Activated CD4-positive, alpha-beta T cell treated with anti-CD3 and anti-CD28 coated beads, Interleukin-2, amount 10 ng/mL, durations not matched to agents 24 days and 14 days (primary cell): ENCODE results near the gene KCNIP3. TPM values are rescaled to one million over a fixed set of nuclear protein-coding genes. Genes with fewer than 3 reads are reported as not detected.

Source experiments
- DNase-seq: peaks from one replicate; pipeline ENCODE4 v3.0.0; 2022
- H3K27ac Mint-ChIP-seq: one replicate; pipeline ENCODE4 v1.8.0; 2022; ENCODE audit warnings: mild to moderate bottlenecking, mixed read lengths
- H3K27me3 Mint-ChIP-seq: one replicate; pipeline ENCODE4 v1.8.0; 2022; ENCODE audit warnings: mixed read lengths
- H3K36me3 Mint-ChIP-seq: one replicate; pipeline ENCODE4 v1.8.0; 2022; ENCODE audit warnings: low read depth, mild to moderate bottlenecking, mixed read lengths
- H3K4me1 Mint-ChIP-seq: one replicate; pipeline ENCODE4 v1.8.0; 2021; ENCODE audit warnings: mixed read lengths
- H3K4me3 Mint-ChIP-seq: one replicate; pipeline ENCODE4 v1.8.0; 2022; ENCODE audit warnings: mild to moderate bottlenecking, moderate library complexity, mixed read lengths
- H3K9me3 Mint-ChIP-seq: one replicate; pipeline ENCODE4 v1.8.0; 2021; ENCODE audit warnings: mixed read lengths
- intact Hi-C: fragments of 100-400 bp; cut with micrococcal nuclease; formaldehyde crosslinking; loops from one replicate; pipeline ENCODE4 v1.15.1; 2023
- total RNA-seq: library from RNA; stranded (reverse); gene quantifications from 2 replicates; pipeline ENCODE4 v1.2.3, GENCODE V29; 2022

Gene KCNIP3
- total RNA-seq, 1 donor from 2014 or later: not detected

DNA sequence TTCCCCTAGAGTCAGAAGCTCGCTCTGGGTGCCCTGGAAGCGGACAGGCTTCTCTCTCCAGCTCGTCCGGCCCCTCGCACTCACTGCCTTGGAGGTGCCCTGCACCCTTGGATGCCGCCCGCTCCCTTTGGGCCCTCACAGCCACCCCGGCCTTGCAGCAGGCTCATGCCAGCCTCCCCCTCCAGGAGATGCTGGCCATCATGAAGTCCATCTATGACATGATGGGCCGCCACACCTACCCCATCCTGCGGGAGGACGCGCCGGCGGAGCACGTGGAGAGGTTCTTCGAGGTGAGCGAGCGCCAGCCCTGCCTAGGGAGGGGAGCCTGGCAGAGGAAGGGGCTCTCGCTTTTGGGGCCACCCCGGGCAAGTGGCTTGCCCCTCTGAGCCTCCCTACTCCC is 85.0 kb downstream of the KCNIP3 start:
- DNase-seq: no peak
- Mint-ChIP-seq H3K4me3 (no peak overlapping the region), H3K9me3 (no peaks in the 10 kb centered on the region), H3K27ac (no peak overlapping the region), H3K27me3 (no peaks in the 10 kb centered on the region), H3K4me1 (no peaks in the 10 kb centered on the region), H3K36me3 (no peaks in the 10 kb centered on the region)
- intact Hi-C loops: no loop called here

DNA sequence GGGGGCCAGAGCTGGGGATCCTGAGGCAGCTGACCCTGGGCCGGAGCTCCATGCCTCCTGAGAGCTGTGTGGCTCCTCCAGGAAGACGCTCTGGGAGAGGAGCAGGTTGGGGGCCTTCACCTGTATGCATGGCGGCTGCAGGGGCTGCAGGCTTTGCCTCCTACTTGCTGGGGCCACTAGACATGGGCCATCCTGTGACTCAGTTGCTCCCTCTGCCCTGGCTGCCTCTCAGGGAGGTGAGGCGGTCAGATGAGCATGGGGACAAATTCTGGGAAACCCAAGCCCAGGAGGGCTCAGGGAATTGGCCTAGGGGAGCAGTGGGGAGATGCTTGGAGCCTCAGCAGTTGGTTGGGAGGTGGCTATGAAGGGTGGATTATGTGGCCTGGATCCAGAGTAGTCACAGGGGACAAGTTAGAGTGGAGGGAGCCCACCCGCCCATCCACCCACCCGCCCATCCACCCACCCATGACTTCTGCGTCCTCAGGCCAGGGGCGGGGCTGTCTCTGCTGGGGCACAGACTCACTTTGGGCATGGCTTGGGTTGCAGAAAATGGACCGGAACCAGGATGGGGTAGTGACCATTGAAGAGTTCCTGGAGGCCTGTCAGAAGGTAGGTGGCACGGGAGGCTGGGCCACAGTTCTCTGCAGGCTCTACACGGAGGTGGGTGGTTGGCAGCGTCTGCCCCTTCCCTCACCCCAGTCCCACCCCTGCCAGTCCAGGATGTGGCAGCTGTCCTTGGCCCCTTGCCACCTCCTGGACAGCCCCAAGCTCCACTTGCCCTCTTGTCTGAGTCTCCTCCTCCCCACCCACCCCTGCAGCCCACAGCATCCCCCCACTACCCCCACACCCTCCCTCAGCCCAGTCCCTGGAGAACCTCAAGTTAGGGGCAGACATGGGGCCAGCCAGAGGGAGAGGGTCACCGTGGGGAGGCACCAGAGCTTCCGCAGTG is 85.8 kb downstream of the KCNIP3 start:
- no peak overlapping the region for H3K4me3 Mint-ChIP-seq
- no peaks in the 10 kb centered on the region for H3K4me1 Mint-ChIP-seq
- no peaks in the 10 kb centered on the region for H3K36me3 Mint-ChIP-seq
- intact Hi-C loops: no loop called here
- no peak overlapping the region for H3K27ac Mint-ChIP-seq
- H3K9me3 Mint-ChIP-seq: no peaks in the 10 kb centered on the region
- DNase-seq: no peak
- no peaks in the 10 kb centered on the region for H3K27me3 Mint-ChIP-seq

DNA sequence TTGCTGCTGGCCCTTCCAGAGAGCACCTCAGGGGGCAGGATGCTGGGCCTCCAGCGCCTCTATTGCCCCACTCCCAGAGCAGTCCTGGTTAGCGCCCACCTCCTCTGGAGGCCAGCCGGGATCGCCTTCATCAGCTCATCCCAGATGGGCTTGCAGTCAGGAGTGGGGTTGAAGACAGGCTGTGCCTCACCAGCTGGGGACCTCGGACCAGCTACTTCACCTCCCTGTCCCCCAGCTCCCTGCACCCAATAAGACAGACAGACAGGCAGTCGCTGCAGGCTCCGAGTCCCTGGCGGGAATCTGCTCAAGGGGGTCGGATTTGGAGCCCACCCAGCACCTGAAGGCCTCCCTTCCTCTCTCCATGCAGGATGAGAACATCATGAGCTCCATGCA is 86.5 kb downstream of the KCNIP3 start:
- intact Hi-C loops: no loop called here
- Mint-ChIP-seq H3K4me3 (no peak overlapping the region), H3K4me1 (no peaks in the 10 kb centered on the region), H3K9me3 (no peaks in the 10 kb centered on the region), H3K27me3 (no peaks in the 10 kb centered on the region), H3K27ac (no peak overlapping the region), H3K36me3 (no peaks in the 10 kb centered on the region)
- no peak for DNase-seq

GRCh38 chr2:95384854-95385569 is 87.9 kb downstream of the KCNIP3 start:
- Mint-ChIP-seq H3K4me1 (peaks cover 4% of the 10 kb centered on the region), H3K27me3 (no peaks in the 10 kb centered on the region), H3K4me3 (no peak overlapping the region), H3K36me3 (no peaks in the 10 kb centered on the region), H3K27ac (no peak overlapping the region), H3K9me3 (no peaks in the 10 kb centered on the region)
- no peak for DNase-seq
- intact Hi-C loops: no loop called here

DNA sequence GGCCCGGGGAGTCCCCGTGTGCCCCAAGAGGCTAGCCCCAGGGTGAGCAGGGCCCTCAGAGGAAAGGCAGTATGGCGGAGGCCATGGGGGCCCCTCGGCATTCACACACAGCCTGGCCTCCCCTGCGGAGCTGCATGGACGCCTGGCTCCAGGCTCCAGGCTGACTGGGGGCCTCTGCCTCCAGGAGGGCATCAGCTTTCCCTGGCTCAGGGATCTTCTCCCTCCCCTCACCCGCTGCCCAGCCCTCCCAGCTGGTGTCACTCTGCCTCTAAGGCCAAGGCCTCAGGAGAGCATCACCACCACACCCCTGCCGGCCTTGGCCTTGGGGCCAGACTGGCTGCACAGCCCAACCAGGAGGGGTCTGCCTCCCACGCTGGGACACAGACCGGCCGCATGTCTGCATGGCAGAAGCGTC is 88.4 kb downstream of the KCNIP3 start:
- Mint-ChIP-seq H3K27me3 (no peaks in the 10 kb centered on the region), H3K27ac (no peak overlapping the region), H3K4me1 (peaks cover 4% of the 10 kb centered on the region), H3K36me3 (no peaks in the 10 kb centered on the region), H3K9me3 (no peaks in the 10 kb centered on the region), H3K4me3 (no peak overlapping the region)
- intact Hi-C loops: no loop called here
- DNase-seq: no peak

- Mint-ChIP-seq H3K4me3 (no peak overlapping the region), H3K27me3 (no peaks in the 10 kb centered on the region), H3K4me1 (peaks cover 4% of the 10 kb centered on the region), H3K36me3 (no peaks in the 10 kb centered on the region), H3K27ac (no peak overlapping the region), H3K9me3 (no peaks in the 10 kb centered on the region)
- no peak for DNase-seq
- intact Hi-C loops: no loop called here
Measured at GRCh38 chr2:95386031-95386430, 88.9 kb downstream of the KCNIP3 start.

GRCh38 chr2:95387358-95387757 is 90.2 kb downstream of the KCNIP3 start:
- no peak for DNase-seq
- Mint-ChIP-seq H3K9me3 (no peaks in the 10 kb centered on the region), H3K27ac (no peak overlapping the region), H3K27me3 (no peaks in the 10 kb centered on the region), H3K4me1 (peaks cover 4% of the 10 kb centered on the region), H3K4me3 (no peak overlapping the region), H3K36me3 (no peaks in the 10 kb centered on the region)
- intact Hi-C loops: no loop called here

- peaks cover 4% of the 10 kb centered on the region for H3K4me1 Mint-ChIP-seq
- intact Hi-C loops: loop anchor here (2.0 kb wide), 1 partner anchor 341 kb away; no protein-coding TSS in a partner anchor
- DNase-seq: no peak
- no peaks in the 10 kb centered on the region for H3K9me3 Mint-ChIP-seq
- no peak overlapping the region for H3K27ac Mint-ChIP-seq
- H3K4me3 Mint-ChIP-seq: no peak overlapping the region
- no peaks in the 10 kb centered on the region for H3K27me3 Mint-ChIP-seq
- H3K36me3 Mint-ChIP-seq: no peaks in the 10 kb centered on the region
Measured at GRCh38 chr2:95388091-95388692, 91.0 kb downstream of the KCNIP3 start.

- intact Hi-C loops: loop anchor here (2.0 kb wide), 1 partner anchor 340 kb away; no protein-coding TSS in a partner anchor
- H3K27ac Mint-ChIP-seq: no peak overlapping the region
Measured at GRCh38 chr2:95388856-95389244, 91.7 kb downstream of the KCNIP3 start.

GRCh38 chr2:95389245-95390119 is 92.3 kb downstream of the KCNIP3 start:
- peaks cover 4% of the 10 kb centered on the region for H3K4me1 Mint-ChIP-seq
- H3K4me3 Mint-ChIP-seq: no peak overlapping the region
- H3K36me3 Mint-ChIP-seq: no peaks in the 10 kb centered on the region
- H3K27me3 Mint-ChIP-seq: no peaks in the 10 kb centered on the region
- no peak overlapping the region for H3K27ac Mint-ChIP-seq
- H3K9me3 Mint-ChIP-seq: no peaks in the 10 kb centered on the region
- DNase-seq: peak; percentile 87
- intact Hi-C loops: loop anchor here (2.0 kb wide), 1 partner anchor 339 kb away; no protein-coding TSS in a partner anchor

More at GRCh38 chr2:95388856-95389244, 91.7 kb downstream of the KCNIP3 start:
- Mint-ChIP-seq H3K4me3 (no peak overlapping the region), H3K27me3 (no peaks in the 10 kb centered on the region), H3K9me3 (no peaks in the 10 kb centered on the region), H3K36me3 (no peaks in the 10 kb centered on the region), H3K4me1 (peaks cover 4% of the 10 kb centered on the region)
- DNase-seq: no peak

DNA sequence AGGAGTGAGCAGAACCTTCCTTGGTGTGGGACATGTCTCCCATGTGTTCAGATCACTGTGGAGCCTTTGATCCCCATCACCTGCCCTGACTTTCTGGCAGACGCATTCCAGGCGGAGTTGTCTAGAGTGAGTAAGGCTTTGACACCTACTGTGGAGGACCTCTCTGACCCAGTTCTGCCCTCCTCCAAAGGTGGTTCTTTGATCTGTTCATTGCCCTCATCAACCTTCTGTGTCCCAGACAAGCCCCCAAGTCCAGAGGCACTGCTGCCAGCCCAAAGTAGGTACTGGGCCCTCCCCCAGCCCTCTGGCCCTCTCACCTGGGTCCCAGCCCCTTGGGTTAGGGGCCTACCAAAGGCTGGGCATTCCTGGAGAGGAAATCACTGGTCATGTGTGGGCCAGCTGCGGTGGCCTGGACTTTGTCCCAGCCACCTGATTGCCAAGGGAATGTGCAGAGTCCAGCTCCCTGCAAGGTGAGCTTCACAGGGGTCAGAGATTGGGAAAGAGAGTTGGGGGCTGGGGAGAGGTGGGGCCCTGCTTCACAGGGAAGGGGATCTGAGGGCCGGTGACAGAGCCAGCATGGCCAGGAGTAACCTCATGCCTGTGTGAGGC is 93.2 kb downstream of the KCNIP3 start:
- H3K27me3 Mint-ChIP-seq: no peaks in the 10 kb centered on the region
- intact Hi-C loops: no loop called here
- no peaks in the 10 kb centered on the region for H3K9me3 Mint-ChIP-seq
- no peak overlapping the region for H3K4me3 Mint-ChIP-seq
- H3K36me3 Mint-ChIP-seq: no peaks in the 10 kb centered on the region
- DNase-seq: no peak
- peaks cover 4% of the 10 kb centered on the region for H3K4me1 Mint-ChIP-seq
- H3K27ac Mint-ChIP-seq: no peak overlapping the region

DNA sequence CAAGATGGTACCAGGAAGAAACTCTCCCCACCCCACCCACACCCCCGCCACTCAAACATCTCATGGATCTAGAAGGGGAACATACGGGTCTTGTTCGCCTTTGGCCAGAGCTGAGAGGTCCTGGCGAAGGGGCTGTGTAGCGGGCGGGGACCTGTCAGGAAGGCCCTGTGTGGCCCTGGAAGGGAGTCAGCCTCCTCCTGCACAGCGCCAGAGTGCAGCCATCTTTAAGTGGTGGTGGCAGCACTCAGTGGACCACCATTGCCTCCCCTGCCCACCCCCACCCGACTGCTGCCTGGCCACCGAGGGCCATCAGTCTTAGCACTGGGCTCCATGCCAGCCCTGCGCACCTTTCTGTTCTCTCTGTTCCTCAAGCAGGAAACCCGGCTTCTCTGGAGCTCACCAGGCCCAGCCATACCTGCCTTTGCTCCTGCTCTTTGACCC is 93.8 kb downstream of the KCNIP3 start:
- Mint-ChIP-seq H3K36me3 (no peaks in the 10 kb centered on the region), H3K27ac (no peak overlapping the region), H3K9me3 (no peaks in the 10 kb centered on the region), H3K4me3 (no peak overlapping the region), H3K4me1 (peaks cover 4% of the 10 kb centered on the region), H3K27me3 (no peaks in the 10 kb centered on the region)
- intact Hi-C loops: no loop called here
- DNase-seq: no peak
